CD4-positive, alpha-beta memory T cell (primary cell): Measurements from ENCODE around the gene GALNT18. TPM values are rescaled to one million over a fixed set of nuclear protein-coding genes. Genes with fewer than 3 reads are reported as not detected.

ENCODE experiments used
- CTCF ChIA-PET: fragments of 350-600 bp; sonication (Branson Sonifier 250); formaldehyde crosslinking; loops from one replicate; lab custom pipeline; 2021; ENCODE audit warnings: inconsistent platforms; ENCODE audit not compliant: partially characterized antibody; lab: Charles Lee
- POLR2A ChIA-PET: fragments of 350-600 bp; sonication (Branson Sonifier 250); formaldehyde crosslinking; loops from one replicate; lab custom pipeline; 2021; ENCODE audit not compliant: partially characterized antibody; lab: Charles Lee
- DNase-seq, 5 donors: peaks; one replicate each; pipeline versions ENCODE4 v3.0.0 to v3.0.0-alpha.2; 2020 to 2022; ENCODE audit warnings: mixed read lengths in 1 of 5
- H3K27ac ChIP-seq: one replicate; pipeline ENCODE4 v1.7.0; 2013; ENCODE audit warnings: low read depth, low read length
- H3K27me3 ChIP-seq: 2 replicates; pipeline ENCODE4 v1.7.0; 2013; ENCODE audit warnings: mild to moderate bottlenecking, low read length, moderate library complexity; ENCODE audit not compliant: insufficient read depth
- H3K36me3 ChIP-seq: 2 replicates; pipeline ENCODE4 v1.7.0; 2013; ENCODE audit warnings: mild to moderate bottlenecking, low read length, moderate library complexity; ENCODE audit not compliant: insufficient read depth
- H3K4me1 ChIP-seq: 2 replicates; pipeline ENCODE4 v1.7.0; 2013; ENCODE audit warnings: mild to moderate bottlenecking, low read length, moderate library complexity; ENCODE audit not compliant: insufficient read depth
- H3K4me3 ChIP-seq, 2 donors: one replicate each; pipeline ENCODE4 v1.7.0; 2013; ENCODE audit warnings: low read length in 2 of 2, mild to moderate bottlenecking in 1 of 2
- H3K9me3 ChIP-seq, 2 donors: one replicate each; pipeline ENCODE4 v1.7.0; 2013; ENCODE audit warnings: low read length in 2 of 2, control low read depth in 1 of 2; ENCODE audit not compliant: control insufficient read depth in 1 of 2
- H3K27ac Mint-ChIP-seq, 7 donors: one replicate each; pipeline ENCODE4 v1.8.0; 2020 to 2021; ENCODE audit warnings: mixed read lengths in 7 of 7, mild to moderate bottlenecking in 6 of 7, inconsistent platforms in 3 of 7, moderate library complexity in 3 of 7
- H3K27me3 Mint-ChIP-seq, 2 donors: one replicate each; pipeline ENCODE4 v1.8.0; 2020 to 2021; ENCODE audit warnings: mixed read lengths in 2 of 2
- H3K36me3 Mint-ChIP-seq, 2 donors: one replicate each; pipeline ENCODE4 v1.8.0; 2020 to 2021; ENCODE audit warnings: mixed read lengths in 2 of 2, inconsistent platforms in 1 of 2, mild to moderate bottlenecking in 1 of 2
- H3K4me1 Mint-ChIP-seq, 4 donors: one replicate each; pipeline ENCODE4 v1.8.0; 2020 to 2021; ENCODE audit warnings: mixed read lengths in 4 of 4, mild to moderate bottlenecking in 1 of 4
- H3K4me3 Mint-ChIP-seq, 8 donors: one replicate each; pipeline ENCODE4 v1.8.0; 2020 to 2021; ENCODE audit warnings: mixed read lengths in 8 of 8, mild to moderate bottlenecking in 7 of 8, moderate library complexity in 6 of 8, inconsistent platforms in 3 of 8
- H3K9me3 Mint-ChIP-seq, 8 donors: one replicate each; pipeline ENCODE4 v1.8.0; 2020 to 2021; ENCODE audit warnings: mixed read lengths in 8 of 8, mild to moderate bottlenecking in 5 of 8, inconsistent platforms in 3 of 8, moderate library complexity in 1 of 8
- intact Hi-C: fragments of 100-400 bp; cut with micrococcal nuclease; formaldehyde crosslinking; loops from one replicate; pipeline ENCODE4 v1.15.1; 2023
- polyA plus RNA-seq, 2 donors: library from polyadenylated mRNA; unstranded; fragments of 300-500 nt; fragmentation: Illumina TruSeq; gene quantifications; one replicate each; pipeline ENCODE4 v1.2.3, GENCODE V29; 2021
- total RNA-seq, 2 experiments: library from RNA; stranded (reverse); gene quantifications; one replicate each; pipeline ENCODE4 v1.2.3, GENCODE V29; 2021

Gene GALNT18
- total and polyA plus RNA-seq, 4 experiments from 2014 or later, result not detected

GRCh38 chr11:11334607-11335006 is 287.2 kb downstream of the GALNT18 start:
- no peaks in the 10 kb centered on the region for H3K9me3 Mint-ChIP-seq
- CTCF ChIA-PET, result no interaction called here
- no peak for DNase-seq
- POLR2A ChIA-PET, result no interaction called here
- Histone ChIP-seq H3K4me1 (no peaks in the 10 kb centered on the region), H3K36me3 (no peaks in the 10 kb centered on the region), H3K9me3 (no peaks in the 10 kb centered on the region), H3K4me3 (no peak overlapping the region), H3K27ac (no peak overlapping the region), H3K27me3 (no peaks in the 10 kb centered on the region)
- H3K4me3 Mint-ChIP-seq, result no peak overlapping the region
- no peak overlapping the region for H3K27ac Mint-ChIP-seq
- intact Hi-C loops, result no loop called here
- H3K27me3 Mint-ChIP-seq, result peaks cover 10 to 13% of the 10 kb centered on the region in 2 donors
- peaks cover 0 to 1% (median 0%) of the 10 kb centered on the region in 4 donors for H3K4me1 Mint-ChIP-seq
- H3K36me3 Mint-ChIP-seq, result no peaks in the 10 kb centered on the region

- H3K27ac ChIP-seq, result no peak overlapping the region
- no peaks in the 10 kb centered on the region for H3K36me3 Mint-ChIP-seq
- H3K9me3 Mint-ChIP-seq, result no peaks in the 10 kb centered on the region
- no peak overlapping the region for H3K4me3 ChIP-seq
- DNase-seq, result no peak
- H3K9me3 ChIP-seq, result no peaks in the 10 kb centered on the region
- H3K27ac Mint-ChIP-seq, result no peak overlapping the region
- ChIA-PET CTCF (no interaction called here), POLR2A (no interaction called here)
- no peaks in the 10 kb centered on the region for H3K36me3 ChIP-seq
- intact Hi-C loops, result no loop called here
- peaks cover 0 to 1% (median 0%) of the 10 kb centered on the region in 4 donors for H3K4me1 Mint-ChIP-seq
- H3K4me3 Mint-ChIP-seq, result no peak overlapping the region
- H3K4me1 ChIP-seq, result no peaks in the 10 kb centered on the region
- H3K27me3 ChIP-seq, result no peaks in the 10 kb centered on the region
- peaks cover under 1 to 2% of the 10 kb centered on the region in 2 donors for H3K27me3 Mint-ChIP-seq
Measured at GRCh38 chr11:11332141-11332710, 289.6 kb downstream of the GALNT18 start.

- Histone ChIP-seq H3K9me3 (no peaks in the 10 kb centered on the region), H3K27ac (no peak overlapping the region), H3K27me3 (no peaks in the 10 kb centered on the region), H3K4me1 (no peaks in the 10 kb centered on the region), H3K36me3 (no peaks in the 10 kb centered on the region), H3K4me3 (no peak overlapping the region)
- H3K27ac Mint-ChIP-seq, result no peak overlapping the region
- CTCF ChIA-PET, result no interaction called here
- intact Hi-C loops, result no loop called here
- H3K4me1 Mint-ChIP-seq, result no peaks in the 10 kb centered on the region
- H3K9me3 Mint-ChIP-seq, result no peaks in the 10 kb centered on the region
- POLR2A ChIA-PET, result no interaction called here
- no peak for DNase-seq
- H3K36me3 Mint-ChIP-seq, result no peaks in the 10 kb centered on the region
- H3K27me3 Mint-ChIP-seq, result peaks cover 0 to 2% of the 10 kb centered on the region in 2 donors
- no peak overlapping the region for H3K4me3 Mint-ChIP-seq
Measured at GRCh38 chr11:11329062-11329806, 292.6 kb downstream of the GALNT18 start.

GRCh38 chr11:11324090-11324489 is 297.7 kb downstream of the GALNT18 start:
- no peak overlapping the region for H3K27ac Mint-ChIP-seq
- no peaks in the 10 kb centered on the region for H3K36me3 Mint-ChIP-seq
- ChIA-PET POLR2A (no interaction called here), CTCF (no interaction called here)
- peaks cover 0 to 2% of the 10 kb centered on the region in 2 donors for H3K27me3 Mint-ChIP-seq
- no peak overlapping the region for H3K27ac ChIP-seq
- H3K27me3 ChIP-seq, result no peaks in the 10 kb centered on the region
- H3K9me3 Mint-ChIP-seq, result peaks cover 2 to 14% (median 6%) of the 10 kb centered on the region in 8 donors
- no peak for DNase-seq
- no peaks in the 10 kb centered on the region for H3K9me3 ChIP-seq
- no peaks in the 10 kb centered on the region for H3K4me1 Mint-ChIP-seq
- H3K4me1 ChIP-seq, result no peaks in the 10 kb centered on the region
- no peaks in the 10 kb centered on the region for H3K36me3 ChIP-seq
- no peak overlapping the region for H3K4me3 Mint-ChIP-seq
- no peak overlapping the region for H3K4me3 ChIP-seq
- intact Hi-C loops, result no loop called here

- no peak for DNase-seq
- peaks cover 2 to 14% (median 6%) of the 10 kb centered on the region in 8 donors for H3K9me3 Mint-ChIP-seq
- no peaks in the 10 kb centered on the region for H3K36me3 Mint-ChIP-seq
- POLR2A ChIA-PET, result no interaction called here
- H3K27ac ChIP-seq, result no peak overlapping the region
- no peaks in the 10 kb centered on the region for H3K4me1 ChIP-seq
- no peak overlapping the region for H3K27ac Mint-ChIP-seq
- no peak overlapping the region for H3K4me3 Mint-ChIP-seq
- CTCF ChIA-PET, result no interaction called here
- no peaks in the 10 kb centered on the region for H3K9me3 ChIP-seq
- no peaks in the 10 kb centered on the region for H3K4me1 Mint-ChIP-seq
- H3K36me3 ChIP-seq, result no peaks in the 10 kb centered on the region
- no peaks in the 10 kb centered on the region for H3K27me3 ChIP-seq
- H3K27me3 Mint-ChIP-seq, result peaks cover 0 to 2% of the 10 kb centered on the region in 2 donors
- H3K4me3 ChIP-seq, result no peak overlapping the region
- intact Hi-C loops, result no loop called here
Measured at GRCh38 chr11:11322101-11322500, 299.7 kb downstream of the GALNT18 start.

GRCh38 chr11:11320825-11321224 is 301.0 kb downstream of the GALNT18 start:
- Histone ChIP-seq H3K27ac (no peak overlapping the region), H3K4me1 (no peaks in the 10 kb centered on the region), H3K36me3 (no peaks in the 10 kb centered on the region), H3K4me3 (no peak overlapping the region), H3K27me3 (no peaks in the 10 kb centered on the region), H3K9me3 (no peaks in the 10 kb centered on the region)
- Mint-ChIP-seq H3K27me3 (peaks cover 0 to 2% of the 10 kb centered on the region in 2 donors), H3K27ac (no peak overlapping the region), H3K9me3 (peaks cover 2 to 14% (median 6%) of the 10 kb centered on the region in 8 donors), H3K4me3 (no peak overlapping the region), H3K4me1 (no peaks in the 10 kb centered on the region), H3K36me3 (no peaks in the 10 kb centered on the region)
- POLR2A ChIA-PET, result no interaction called here
- DNase-seq, result no peak
- CTCF ChIA-PET, result interaction anchor here (0.9 kb wide), 1 partner anchor 10 kb away, joined by 3 read pairs; no protein-coding TSS in a partner anchor
- intact Hi-C loops, result no loop called here

- no peaks in the 10 kb centered on the region for H3K36me3 Mint-ChIP-seq
- Histone ChIP-seq H3K36me3 (no peaks in the 10 kb centered on the region), H3K27ac (no peak overlapping the region), H3K9me3 (no peaks in the 10 kb centered on the region), H3K27me3 (no peaks in the 10 kb centered on the region), H3K4me1 (no peaks in the 10 kb centered on the region), H3K4me3 (no peak overlapping the region)
- no peak overlapping the region for H3K27ac Mint-ChIP-seq
- peaks cover 2 to 14% (median 6%) of the 10 kb centered on the region in 8 donors for H3K9me3 Mint-ChIP-seq
- intact Hi-C loops, result no loop called here
- ChIA-PET POLR2A (no interaction called here), CTCF (no interaction called here)
- no peak for DNase-seq
- no peaks in the 10 kb centered on the region for H3K27me3 Mint-ChIP-seq
- no peak overlapping the region for H3K4me3 Mint-ChIP-seq
- no peaks in the 10 kb centered on the region for H3K4me1 Mint-ChIP-seq
Measured at GRCh38 chr11:11318961-11319360, 302.8 kb downstream of the GALNT18 start.
